Measurements from ENCODE around the gene ZFP36.

ZFP36 gene

DNA sequence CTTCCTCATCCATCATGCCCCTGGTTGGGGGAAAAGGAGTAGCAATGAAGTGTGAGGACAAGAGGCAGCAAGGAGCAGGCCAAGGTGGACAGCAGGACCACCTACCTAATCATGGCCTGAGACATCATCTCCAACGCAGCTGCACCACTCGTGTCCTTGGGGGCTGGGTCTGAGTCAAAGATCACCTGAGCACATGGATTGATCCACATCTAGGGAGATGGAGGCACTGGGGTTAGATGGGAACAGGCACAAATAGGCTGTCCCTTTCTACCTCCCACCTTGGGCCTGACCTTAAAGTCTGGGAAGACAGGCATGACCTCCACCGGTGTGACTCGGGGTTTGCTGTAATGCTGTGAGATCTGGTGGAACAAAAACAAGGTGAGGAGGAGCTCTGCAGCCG, 18.0 kb upstream of the ZFP36 start:
- TF ChIP-seq, protein P1, sequence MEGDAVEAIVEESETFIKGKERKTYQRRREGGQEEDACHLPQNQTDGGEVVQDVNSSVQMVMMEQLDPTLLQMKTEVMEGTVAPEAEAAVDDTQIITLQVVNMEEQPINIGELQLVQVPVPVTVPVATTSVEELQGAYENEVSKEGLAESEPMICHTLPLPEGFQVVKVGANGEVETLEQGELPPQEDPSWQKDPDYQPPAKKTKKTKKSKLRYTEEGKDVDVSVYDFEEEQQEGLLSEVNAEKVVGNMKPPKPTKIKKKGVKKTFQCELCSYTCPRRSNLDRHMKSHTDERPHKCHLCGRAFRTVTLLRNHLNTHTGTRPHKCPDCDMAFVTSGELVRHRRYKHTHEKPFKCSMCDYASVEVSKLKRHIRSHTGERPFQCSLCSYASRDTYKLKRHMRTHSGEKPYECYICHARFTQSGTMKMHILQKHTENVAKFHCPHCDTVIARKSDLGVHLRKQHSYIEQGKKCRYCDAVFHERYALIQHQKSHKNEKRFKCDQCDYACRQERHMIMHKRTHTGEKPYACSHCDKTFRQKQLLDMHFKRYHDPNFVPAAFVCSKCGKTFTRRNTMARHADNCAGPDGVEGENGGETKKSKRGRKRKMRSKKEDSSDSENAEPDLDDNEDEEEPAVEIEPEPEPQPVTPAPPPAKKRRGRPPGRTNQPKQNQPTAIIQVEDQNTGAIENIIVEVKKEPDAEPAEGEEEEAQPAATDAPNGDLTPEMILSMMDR (conservative IDR thresholded peaks at IDR 0.05): no peak
- no peak overlapping the region for H3K27ac ChIP-seq

DNA sequence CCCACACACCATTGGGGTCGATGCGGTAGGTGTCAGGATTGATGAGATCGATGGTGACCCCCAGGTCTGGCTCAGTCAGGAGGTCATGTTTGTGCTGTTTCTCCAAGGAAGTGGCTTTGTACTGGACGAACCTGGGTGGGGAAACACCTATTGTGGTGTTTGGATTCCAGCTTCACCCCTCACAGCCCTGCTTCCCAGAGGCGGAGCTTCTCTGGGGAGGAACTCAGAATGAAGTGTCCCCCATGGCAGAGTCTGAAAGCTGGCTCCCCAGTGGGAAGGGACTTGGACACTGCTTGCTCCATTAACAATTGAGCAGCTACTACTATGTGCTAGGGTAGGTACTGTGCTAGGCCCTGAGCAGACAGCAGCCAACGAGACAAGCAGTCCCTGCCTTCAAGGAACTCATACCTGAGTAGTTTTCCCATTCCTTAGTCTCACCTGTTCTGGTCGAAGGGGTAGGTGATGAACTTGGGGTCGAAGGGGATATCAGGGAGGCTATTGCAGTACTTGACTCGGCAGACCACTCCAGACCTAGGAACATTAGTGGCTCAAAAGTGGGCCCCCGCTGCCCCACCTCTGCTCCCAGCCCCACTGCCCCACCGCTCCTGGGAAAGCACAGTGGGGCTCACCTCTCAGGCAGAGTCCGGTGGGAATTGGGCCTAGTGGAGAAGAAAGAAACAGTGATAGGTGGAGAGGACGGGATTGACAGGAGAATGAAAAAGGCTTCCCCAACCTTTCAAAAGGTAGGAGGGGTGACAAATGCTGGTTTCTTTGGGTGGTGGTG, 16.8 kb upstream of the ZFP36 start:
- peak overlapping the region; percentile 96 for H3K27ac ChIP-seq
- TF ChIP-seq, protein P1 (conservative IDR thresholded peaks at IDR 0.05): no peak

DNA sequence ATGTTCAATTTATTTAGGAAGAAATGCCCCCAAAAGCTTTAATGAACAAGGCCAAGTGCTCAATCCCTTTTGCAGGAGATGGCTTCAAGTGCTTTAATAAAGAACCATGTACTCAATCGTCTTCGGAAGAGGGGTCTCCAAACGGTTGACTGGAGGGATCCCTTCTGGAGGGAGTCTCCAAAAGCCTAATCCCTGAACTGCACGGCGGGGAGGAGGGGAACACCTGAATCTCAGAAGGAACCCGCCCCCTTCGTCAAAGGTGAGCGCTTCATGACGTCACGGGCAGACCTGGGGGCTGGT, 16.2 kb upstream of the ZFP36 start:
- peak overlapping the region; percentile 96 for H3K27ac ChIP-seq
- TF ChIP-seq, protein P1 (conservative IDR thresholded peaks at IDR 0.05): no peak

DNA sequence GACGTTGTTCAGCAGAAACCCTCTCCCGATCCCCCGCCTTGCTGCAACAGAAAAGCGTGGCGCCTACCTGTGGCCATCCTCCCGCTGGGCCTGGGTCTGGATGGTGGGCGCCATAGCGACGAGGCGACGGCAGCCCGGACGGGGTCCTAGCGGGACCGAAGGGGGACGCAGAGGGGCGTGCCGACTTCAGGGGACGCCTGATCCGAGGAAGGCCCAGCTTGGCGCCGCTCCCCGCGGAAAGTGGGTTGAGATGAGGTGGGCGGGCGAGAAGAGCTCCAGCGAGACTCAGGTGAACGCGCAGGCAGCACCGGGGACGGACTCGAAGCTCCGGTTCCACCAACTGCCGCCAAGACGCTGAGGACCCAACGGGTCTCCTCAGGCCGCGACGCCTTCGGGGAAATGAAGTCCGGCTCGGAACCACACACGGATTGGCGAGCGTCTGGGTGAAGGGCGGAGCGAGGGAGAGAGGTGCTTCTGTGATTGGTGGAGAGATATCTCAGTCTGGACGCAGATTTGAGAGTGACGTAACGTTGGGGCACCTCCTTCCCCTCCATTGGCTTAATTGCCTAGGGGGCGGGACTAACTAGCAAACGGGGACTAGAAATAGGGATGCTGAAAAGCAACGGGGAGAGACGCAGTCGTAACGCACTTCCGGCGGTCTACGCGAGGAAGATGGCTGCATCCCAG, 15.8 kb upstream of the ZFP36 start, which contains the start of the genes MED29 and PAF1:
MED29 (plus strand) TSS at position 628 of the 687 bp plus-strand sequence; CDS start at position 673, 45 bp downstream.
PAF1 (minus strand) TSS at position 356 of the 687 bp plus-strand sequence; CDS start at position 114, 242 bp downstream.
- TF ChIP-seq, protein P1 (conservative IDR thresholded peaks at IDR 0.05): peak; percentile 32; the same call in 1 of the 2 replicates
- H3K27ac ChIP-seq: peak within 1 kb of the TSS; percentile 96

DNA sequence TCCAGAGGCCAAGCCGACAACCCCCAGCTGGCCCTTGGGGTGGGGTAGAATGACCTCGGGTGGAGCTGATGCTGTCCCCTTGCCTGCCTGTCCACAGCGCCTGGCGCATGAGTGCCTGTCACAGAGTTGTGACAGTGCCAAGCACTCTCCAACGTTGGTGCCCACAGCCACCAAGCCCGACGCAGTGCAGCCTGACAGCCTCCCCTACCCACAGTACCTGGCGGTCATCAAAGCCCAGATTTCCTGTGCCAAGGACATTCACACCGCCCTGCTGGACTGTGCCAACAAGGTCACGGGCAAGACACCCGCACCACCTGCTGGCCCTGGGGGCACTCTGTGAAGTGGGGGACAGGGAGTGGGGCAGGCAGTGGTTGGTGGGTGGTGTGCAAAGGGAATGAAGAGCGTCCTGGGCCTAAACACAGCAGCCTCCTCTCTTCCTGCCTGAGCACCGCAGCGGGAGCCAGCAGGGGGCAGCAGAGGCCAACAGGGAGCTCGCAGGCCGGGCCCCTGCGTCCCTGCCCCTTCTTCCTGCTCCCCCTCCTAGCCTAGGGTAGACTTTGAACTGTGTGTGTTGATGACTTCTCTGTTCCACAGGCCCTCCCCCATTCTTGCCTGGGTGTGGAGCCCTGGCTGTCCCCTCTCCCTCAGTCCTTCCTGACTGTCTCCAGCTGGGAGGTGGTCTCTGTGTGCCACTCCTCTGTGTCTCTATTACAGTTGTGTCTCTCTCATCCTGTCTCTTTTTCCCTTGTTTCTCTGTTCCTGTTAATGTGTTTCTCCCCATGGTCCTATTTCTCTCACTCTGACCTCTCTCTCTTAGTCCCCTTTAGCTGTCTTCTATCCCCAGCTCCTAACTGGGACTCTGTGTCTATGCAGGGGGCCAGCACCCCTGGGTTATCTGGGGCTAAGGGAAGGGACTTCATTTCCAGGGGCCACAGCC, 9.0 kb upstream of the ZFP36 start:
- peak overlapping the region; percentile 22; the same call in 1 of the 2 replicates for H3K27ac ChIP-seq
- TF ChIP-seq, protein P1 (conservative IDR thresholded peaks at IDR 0.05): peak; percentile 98

DNA sequence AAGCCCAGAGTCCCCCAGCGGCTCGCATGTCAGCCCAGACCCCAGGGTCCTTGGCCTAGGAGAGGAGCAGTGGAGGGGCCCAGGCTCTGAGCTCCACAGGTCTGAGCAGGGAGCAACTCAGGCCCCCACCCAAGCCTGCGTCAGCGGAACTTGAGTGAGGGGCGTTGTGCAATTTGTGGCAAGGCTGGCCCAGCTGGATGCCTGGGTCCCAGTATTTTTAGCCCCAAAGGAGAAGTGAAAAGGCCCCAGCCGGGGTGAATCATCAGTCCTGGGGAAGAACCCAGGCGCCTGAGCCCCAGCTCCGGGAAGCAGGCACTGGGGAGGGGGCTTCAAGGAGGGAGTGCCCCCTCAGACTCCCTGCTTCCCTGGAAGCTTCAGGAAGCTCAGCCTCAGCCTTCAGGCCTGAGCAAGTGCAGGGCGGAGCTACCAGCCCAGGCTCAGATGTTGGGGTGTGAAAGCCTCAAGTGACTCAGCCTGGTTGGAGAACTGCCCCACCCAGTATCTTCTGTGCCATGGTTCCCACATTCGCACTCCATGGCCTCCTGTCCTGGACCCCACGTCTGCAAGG, 8.3 kb upstream of the ZFP36 start:
- TF ChIP-seq, protein P1 (conservative IDR thresholded peaks at IDR 0.05): no peak
- peak overlapping the region; percentile 22; the same call in 1 of the 2 replicates for H3K27ac ChIP-seq

Measured in VCaP (cell line).